ENCODE data around the gene AGBL1. TPM values are rescaled to one million over a fixed set of nuclear protein-coding genes. Genes with fewer than 3 reads are reported as not detected.

Gene AGBL1
- total RNA-seq, 4 donors from 2014 or later, result 0.40 TPM; not detected in 3

DNA sequence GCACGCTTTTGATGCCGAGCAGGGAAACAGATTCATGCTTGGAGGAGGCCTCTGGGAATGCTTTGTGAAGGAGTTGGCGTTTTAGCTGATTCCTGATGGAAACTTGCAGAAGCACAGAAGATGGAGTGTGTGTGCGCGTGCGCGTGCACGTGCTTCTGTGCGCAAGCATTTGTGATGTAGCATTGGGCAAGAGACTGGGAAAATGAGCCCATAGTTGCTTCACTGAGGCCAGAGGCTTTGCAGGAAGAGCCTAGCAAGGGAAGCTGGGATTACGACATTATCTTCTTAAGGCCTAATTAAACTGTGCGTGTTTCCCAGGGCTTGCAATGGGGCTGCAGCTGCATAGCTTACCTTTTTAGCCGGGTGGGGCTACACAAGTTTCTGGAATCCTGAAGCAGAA, 18.1 kb upstream of the AGBL1 start:
- Histone ChIP-seq H3K27me3 (no peaks in the 10 kb centered on the region), H3K36me3 (no peaks in the 10 kb centered on the region), H3K27ac (no peak overlapping the region), H3K4me1 (no peaks in the 10 kb centered on the region), H3K9me3 (no peaks in the 10 kb centered on the region), H3K4me3 (no peak overlapping the region)
- DNase-seq, result no peak
- TF ChIP-seq, protein P1, sequence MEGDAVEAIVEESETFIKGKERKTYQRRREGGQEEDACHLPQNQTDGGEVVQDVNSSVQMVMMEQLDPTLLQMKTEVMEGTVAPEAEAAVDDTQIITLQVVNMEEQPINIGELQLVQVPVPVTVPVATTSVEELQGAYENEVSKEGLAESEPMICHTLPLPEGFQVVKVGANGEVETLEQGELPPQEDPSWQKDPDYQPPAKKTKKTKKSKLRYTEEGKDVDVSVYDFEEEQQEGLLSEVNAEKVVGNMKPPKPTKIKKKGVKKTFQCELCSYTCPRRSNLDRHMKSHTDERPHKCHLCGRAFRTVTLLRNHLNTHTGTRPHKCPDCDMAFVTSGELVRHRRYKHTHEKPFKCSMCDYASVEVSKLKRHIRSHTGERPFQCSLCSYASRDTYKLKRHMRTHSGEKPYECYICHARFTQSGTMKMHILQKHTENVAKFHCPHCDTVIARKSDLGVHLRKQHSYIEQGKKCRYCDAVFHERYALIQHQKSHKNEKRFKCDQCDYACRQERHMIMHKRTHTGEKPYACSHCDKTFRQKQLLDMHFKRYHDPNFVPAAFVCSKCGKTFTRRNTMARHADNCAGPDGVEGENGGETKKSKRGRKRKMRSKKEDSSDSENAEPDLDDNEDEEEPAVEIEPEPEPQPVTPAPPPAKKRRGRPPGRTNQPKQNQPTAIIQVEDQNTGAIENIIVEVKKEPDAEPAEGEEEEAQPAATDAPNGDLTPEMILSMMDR (IDR thresholded peaks at IDR 0.05), result no peak
- no peak for TF ChIP-seq POLR2A (IDR thresholded peaks at IDR 0.05)

DNA sequence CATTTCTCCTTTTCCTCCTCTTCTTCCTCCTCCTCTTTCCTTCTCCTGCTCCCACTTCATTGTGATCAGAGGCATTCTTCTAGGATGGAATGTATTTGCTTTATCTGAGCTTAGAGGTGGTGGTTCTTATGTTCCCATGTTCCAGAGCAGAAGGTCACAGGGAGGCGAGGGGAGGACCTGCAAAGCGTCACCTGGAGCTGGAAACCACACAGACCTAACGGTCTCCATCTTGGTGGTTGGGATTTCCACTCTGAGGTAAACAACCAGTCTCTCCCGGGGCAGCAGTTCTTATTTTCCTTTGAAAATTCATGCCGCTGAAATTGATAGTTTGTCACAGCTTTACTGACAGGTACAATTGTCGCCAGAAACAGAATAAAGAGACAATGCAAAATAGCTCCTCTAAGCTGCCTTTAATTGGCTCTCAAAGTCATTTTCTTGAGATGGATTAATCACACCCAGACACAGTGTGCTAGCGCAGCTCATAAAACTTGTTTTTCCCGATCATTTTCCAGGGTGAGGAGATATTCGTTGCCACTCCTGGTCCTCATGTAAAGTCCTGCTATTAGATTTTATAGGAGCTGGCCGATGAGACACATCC, 16.9 kb upstream of the AGBL1 start:
- no peak overlapping the region for H3K4me3 ChIP-seq
- H3K9me3 ChIP-seq, result no peaks in the 10 kb centered on the region
- H3K27me3 ChIP-seq, result no peaks in the 10 kb centered on the region
- H3K4me1 ChIP-seq, result no peaks in the 10 kb centered on the region
- no peak overlapping the region for H3K27ac ChIP-seq
- no peak for DNase-seq
- no peak for TF ChIP-seq POLR2A (IDR thresholded peaks at IDR 0.05)
- TF ChIP-seq, protein P1 (IDR thresholded peaks at IDR 0.05), result no peak
- no peaks in the 10 kb centered on the region for H3K36me3 ChIP-seq

DNA sequence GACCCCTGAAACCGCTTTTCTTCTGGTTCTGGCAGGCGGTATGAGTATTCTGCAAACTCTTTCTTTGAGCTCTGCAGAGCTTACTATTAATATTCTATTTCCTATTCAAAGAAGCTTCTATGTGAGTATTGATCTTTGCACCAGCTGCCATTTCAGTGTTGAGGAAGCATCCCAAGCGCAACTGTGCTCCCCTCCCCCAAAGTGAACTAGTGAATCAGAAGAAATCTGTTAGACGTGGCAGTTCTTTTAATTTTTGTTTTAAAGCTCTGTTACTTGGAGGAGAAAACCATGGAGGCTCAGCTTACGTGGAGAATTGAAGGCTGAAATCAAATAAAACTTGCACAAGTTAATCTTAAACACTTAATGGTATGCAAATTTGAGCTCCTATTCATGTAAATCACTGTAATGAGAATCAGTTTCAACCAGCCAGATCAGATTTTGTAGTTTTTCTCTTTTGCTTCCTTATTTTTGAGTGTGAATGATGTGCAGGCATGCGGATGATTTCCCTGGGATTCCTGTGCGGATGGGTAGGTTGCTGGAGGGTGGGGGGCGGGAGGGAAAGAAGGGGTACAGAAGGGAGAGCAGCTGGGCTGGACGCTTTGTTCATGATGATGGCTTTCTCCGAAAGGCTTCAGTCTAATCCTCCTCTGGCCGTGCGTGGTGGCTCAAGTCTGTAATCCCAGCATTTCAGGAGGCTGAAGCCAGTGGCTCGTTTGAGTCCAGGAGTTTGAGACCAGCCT, 16.1 kb upstream of the AGBL1 start:
- Histone ChIP-seq H3K4me3 (no peak overlapping the region), H3K27ac (no peak overlapping the region), H3K4me1 (no peaks in the 10 kb centered on the region), H3K9me3 (no peaks in the 10 kb centered on the region), H3K27me3 (no peaks in the 10 kb centered on the region), H3K36me3 (no peaks in the 10 kb centered on the region)
- DNase-seq, result no peak
- TF ChIP-seq POLR2A (IDR thresholded peaks at IDR 0.05), result no peak

DNA sequence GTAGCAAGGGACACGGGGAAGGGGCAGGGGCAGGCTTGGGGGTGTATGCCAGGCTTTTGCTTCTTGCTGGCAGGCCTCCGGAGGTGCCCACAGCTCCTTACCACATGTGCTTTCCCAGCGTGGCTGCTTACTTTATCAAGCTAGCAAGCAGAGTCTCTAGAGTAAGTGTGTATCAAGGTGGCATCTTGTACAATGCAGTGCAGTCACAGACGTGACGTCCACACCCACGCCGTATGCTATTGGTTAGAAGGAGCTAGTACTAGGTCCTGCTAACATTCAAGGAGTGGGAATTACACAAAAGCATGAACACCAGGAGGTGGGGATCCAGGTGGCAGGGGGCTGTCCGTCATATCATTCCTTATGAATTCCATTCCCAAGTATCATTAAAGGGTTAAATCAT, 15.3 kb upstream of the AGBL1 start:
- Histone ChIP-seq H3K4me3 (no peak overlapping the region), H3K27me3 (no peaks in the 10 kb centered on the region), H3K4me1 (no peaks in the 10 kb centered on the region), H3K27ac (no peak overlapping the region), H3K36me3 (no peaks in the 10 kb centered on the region), H3K9me3 (no peaks in the 10 kb centered on the region)
- no peak for TF ChIP-seq POLR2A (IDR thresholded peaks at IDR 0.05)
- TF ChIP-seq, protein P1 (IDR thresholded peaks at IDR 0.05), result no peak
- no peak for DNase-seq

DNA sequence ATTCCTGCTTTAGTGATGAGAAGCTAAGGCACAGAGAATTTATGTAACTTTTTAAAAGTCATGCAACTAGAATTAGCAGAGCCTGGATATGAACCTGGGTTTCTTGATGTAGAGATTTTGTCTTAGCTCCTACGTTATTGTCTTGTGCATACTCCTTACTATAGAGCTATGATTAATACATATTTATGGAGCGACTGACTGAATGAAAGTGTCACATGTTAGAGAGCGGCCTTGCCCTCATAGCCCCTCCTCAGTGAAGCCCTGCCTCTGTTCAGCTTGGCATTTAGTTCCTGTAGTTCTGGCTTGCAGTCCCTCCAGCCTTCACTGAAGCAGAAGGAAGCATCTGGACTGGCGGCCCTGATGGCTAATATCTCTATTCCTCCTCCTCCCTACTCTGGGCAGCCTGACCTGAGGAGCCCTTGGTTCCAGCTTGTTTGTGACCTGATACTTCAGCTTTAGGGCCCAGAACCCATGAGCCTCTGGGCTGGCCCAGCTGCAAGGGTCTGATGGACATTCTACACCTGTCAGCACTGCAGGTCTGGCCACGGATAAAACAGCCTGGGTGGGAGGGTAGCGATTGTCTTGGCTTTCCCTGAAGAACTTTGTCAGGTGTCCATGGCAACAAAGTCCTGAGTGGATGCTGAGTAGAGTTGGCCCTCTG, 13.4 kb upstream of the AGBL1 start:
- Histone ChIP-seq H3K9me3 (no peaks in the 10 kb centered on the region), H3K27me3 (no peaks in the 10 kb centered on the region), H3K27ac (no peak overlapping the region), H3K4me1 (no peaks in the 10 kb centered on the region), H3K4me3 (no peak overlapping the region), H3K36me3 (no peaks in the 10 kb centered on the region)
- TF ChIP-seq POLR2A (IDR thresholded peaks at IDR 0.05), result no peak
- TF ChIP-seq, protein P1 (IDR thresholded peaks at IDR 0.05), result no peak
- no peak for DNase-seq

DNA sequence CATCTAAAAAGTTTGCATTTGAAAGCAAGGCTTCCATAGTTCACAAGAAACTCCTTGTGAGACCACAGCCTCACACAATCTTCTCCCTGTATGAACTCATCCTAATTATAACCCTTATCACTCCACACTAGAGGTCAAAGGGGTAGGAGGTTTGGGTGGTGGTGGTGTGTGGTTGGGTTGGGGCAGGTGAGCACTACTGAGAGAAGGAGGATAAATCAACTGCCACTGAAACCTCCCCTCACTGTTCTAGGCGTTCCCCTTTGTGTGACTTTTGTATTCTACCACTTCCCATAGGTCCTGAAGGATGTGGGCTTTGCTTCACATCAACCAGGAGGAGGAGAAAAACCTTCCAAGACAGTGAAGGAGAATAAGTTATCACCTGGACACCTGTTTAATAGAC, 6.4 kb upstream of the AGBL1 start:
- no peak overlapping the region for H3K4me3 ChIP-seq
- no peak overlapping the region for H3K27ac ChIP-seq
- H3K4me1 ChIP-seq, result no peaks in the 10 kb centered on the region
- no peak for DNase-seq
- no peak for TF ChIP-seq POLR2A (IDR thresholded peaks at IDR 0.05)
- TF ChIP-seq, protein P1 (IDR thresholded peaks at IDR 0.05), result no peak
- no peaks in the 10 kb centered on the region for H3K9me3 ChIP-seq
- no peaks in the 10 kb centered on the region for H3K36me3 ChIP-seq
- H3K27me3 ChIP-seq, result no peaks in the 10 kb centered on the region

Measured in Peyer's patch (tissue), 4 donors.